Stimulated activated CD4-positive, alpha-beta T cell treated with anti-CD3 and anti-CD28 coated beads, Interleukin-1b, Interleukin-23, amount 100 ng/mL, for 24 hours (primary cell): Measurements from ENCODE around the gene ARHGAP28.
"Not testable (repeated sequence)": the region's sequence is repeated elsewhere in the genome, so short reads cannot be mapped to it uniquely, and the experiment has no call there.

ENCODE experiments used
- DNase-seq, 4 experiments: peaks; one replicate each; pipeline ENCODE4 v3.0.0-alpha.2; 2020; ENCODE audit warnings: low read depth in 4 of 4, low spot score in 1 of 4

The ARHGAP28 gene

GRCh38 chr18:6773777-6774176 lies 44.3 kb downstream of the ARHGAP28 start:
- no peak for DNase-seq

GRCh38 chr18:6775237-6775636 lies 45.7 kb downstream of the ARHGAP28 start:
- no peak for DNase-seq

DNA sequence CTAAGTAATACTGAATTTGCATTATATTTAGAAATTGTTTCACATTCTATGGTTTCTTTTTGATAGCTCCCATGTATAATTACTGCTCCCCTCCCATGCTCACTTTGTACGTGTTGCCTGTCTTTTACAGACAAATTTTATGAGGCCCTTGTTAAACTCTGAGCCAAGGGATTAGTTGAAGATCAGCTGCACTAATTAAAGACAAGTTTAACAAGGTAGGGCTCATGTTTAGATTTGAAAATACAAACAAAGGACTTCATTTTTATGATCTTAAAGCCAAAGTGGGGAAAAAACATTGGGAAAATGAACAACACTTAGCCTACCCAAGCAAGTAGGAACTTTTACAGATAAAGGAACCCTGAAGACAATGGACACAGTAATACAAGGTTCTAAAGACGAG lies 46.2 kb downstream of the ARHGAP28 start:
- no peak for DNase-seq

GRCh38 chr18:6776188-6776587 lies 46.7 kb downstream of the ARHGAP28 start:
- no peak for DNase-seq

DNA sequence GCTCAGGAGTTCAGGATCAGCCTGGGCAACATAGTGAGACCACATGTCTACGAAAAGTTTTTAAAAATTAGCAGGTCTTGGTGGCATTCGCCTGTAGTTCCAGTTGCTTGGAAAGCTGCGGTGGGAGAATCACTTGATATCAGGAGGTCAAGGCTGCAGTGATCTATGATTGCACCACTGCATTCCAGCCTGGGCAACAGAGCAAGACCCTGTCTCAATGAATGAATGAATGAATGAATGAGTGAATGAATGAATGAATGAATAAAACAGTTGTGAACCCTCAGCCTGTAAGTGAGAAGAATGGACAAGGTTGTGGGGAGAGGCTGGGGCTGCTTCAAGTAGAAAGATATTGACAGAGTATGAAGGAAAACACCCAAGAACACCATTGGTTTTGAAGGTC lies 48.0 kb downstream of the ARHGAP28 start:
- no peak for DNase-seq

- no peak for DNase-seq
Observed at GRCh38 chr18:6778459-6779247, 49.1 kb downstream of the ARHGAP28 start.

- DNase-seq: no peak
Observed at GRCh38 chr18:6781142-6781714, 51.7 kb downstream of the ARHGAP28 start.

GRCh38 chr18:6781796-6782195 lies 52.3 kb downstream of the ARHGAP28 start:
- no peak for DNase-seq

DNA sequence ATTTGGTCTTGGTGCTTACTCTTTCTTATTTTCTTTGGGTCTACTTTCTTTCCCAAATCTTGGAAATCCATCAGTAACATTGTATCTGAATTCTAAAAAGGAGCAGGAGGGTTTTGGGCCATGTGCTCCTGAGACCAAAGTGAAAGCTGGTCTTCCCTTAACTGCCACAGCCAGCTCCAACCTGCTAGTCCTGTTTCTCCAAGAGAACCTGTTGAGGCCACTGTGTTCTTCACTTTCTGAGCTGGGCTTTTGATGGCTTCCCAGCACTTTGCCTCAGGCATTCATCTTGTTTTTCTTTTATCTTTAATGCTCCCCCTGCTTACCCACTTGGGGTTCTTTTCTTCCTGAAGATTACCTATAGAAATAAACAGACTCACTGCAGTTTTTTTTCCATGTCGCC lies 53.3 kb downstream of the ARHGAP28 start:
- DNase-seq: no peak

- DNase-seq: no peak
Observed at GRCh38 chr18:6784046-6784445, 54.5 kb downstream of the ARHGAP28 start.

DNA sequence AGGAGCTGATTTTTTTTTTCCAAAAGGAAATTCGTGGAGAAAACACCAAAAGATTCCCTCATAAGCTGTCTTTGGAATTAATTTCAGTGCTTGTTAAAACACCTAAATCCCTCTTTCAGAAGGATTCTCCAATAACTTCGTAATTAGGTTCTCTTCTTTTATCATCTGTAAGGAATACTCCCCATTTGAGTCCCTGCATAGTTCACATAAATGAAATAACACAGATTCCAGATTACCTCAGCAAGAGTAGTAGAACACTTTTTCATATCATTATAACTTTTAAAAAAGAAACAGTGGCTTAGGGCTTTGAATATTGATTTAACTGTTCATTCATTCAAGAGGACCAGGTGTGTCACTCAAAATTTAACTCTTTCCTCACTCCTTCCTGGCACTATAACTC lies 55.5 kb downstream of the ARHGAP28 start:
- DNase-seq: no peak

- no peak for DNase-seq
Observed at GRCh38 chr18:6785411-6785810, 55.9 kb downstream of the ARHGAP28 start.

GRCh38 chr18:6792391-6792790 lies 62.9 kb downstream of the ARHGAP28 start:
- no peak for DNase-seq

GRCh38 chr18:6793455-6793854 lies 63.9 kb downstream of the ARHGAP28 start:
- DNase-seq: no peak

GRCh38 chr18:6793986-6794385 lies 64.5 kb downstream of the ARHGAP28 start:
- DNase-seq: no peak

GRCh38 chr18:6795307-6795706 lies 65.8 kb downstream of the ARHGAP28 start:
- no peak for DNase-seq

DNA sequence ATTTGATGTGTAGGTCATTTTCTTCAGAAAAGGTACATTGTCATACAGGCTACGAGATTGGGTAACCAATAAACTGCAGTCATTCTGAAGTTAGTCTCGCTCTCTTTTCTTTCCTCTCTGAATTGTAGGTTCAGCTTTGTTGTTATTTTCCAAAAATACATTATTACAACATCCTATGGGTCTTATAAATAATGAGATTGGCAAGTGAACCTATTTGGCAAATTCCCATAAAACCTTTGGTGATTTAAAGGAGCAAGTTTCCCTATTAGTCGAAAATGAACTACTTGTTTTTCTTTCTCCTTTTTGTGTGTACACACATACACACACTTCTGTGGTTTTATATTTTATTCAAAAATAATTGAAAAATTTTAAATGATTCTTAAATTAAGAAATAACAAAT lies 67.0 kb downstream of the ARHGAP28 start:
- no peak for DNase-seq

- no peak for DNase-seq
Observed at GRCh38 chr18:6797171-6797570, 67.7 kb downstream of the ARHGAP28 start.

GRCh38 chr18:6798896-6799295 lies 69.4 kb downstream of the ARHGAP28 start:
- no peak for DNase-seq

GRCh38 chr18:6800309-6800708 lies 70.8 kb downstream of the ARHGAP28 start:
- not testable (repeated sequence) for DNase-seq

DNA sequence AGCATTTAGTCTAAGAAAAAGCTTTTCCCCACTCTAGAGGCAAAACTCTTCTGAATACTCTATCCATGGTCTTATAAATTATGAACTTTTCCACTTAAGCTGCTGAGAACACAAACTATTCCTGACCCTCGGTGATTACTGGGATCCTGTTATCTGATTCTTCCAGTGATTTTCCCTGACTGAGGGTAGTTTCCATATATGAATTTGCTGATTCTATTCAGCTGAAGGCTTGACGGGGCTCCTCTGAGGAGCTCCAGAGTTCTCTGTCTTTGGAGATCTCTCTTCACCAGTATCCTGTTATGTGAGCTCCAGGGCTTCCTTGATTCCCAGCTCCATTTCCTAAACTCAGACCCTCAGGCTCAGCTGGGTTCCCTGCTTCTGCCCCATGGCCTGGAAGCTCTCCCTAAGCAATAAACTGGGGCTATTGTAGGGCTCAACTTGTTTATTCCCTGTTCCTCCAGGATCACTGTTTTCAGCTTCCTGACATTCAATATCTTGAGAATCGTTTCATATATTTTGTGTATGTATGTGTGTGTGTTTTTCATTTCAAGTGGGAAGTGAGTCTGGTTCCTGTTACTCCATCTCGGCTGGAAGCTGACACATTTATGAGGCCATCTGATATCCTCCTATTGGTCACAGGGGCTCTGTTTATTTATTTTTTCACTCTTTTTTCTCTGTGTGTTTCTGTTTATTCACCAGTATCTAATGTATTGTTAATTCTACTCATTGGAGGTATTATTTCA lies 78.2 kb downstream of the ARHGAP28 start:
- no peak for DNase-seq

DNA sequence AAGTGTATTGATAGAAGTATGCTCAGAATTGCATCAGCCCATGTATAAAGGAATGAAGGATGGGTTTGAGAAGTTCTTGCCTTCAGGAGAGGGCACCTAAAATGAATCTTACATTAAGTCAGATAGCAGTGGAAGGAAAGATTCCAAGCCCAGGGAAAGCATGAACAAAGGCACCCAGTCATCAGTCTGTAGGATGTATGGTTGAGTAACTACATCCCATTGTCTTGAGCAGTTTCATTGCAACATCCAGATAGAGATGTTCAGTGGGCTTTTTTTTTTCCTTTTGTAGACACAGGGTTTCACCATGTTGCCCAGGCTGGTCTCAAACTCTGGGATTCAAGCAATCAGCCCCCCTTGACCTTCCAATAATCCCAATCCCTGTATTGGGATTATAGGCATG lies 80.7 kb downstream of the ARHGAP28 start:
- no peak for DNase-seq
